GM12878 (cell line): ENCODE data around the gene GALNT12. TPM values are rescaled to one million over a fixed set of nuclear protein-coding genes. Genes with fewer than 3 reads are reported as not detected.

Source experiments
- ATAC-seq: fragments of 200-7000 bp; cut with Tn5 transposase; 3 replicates; pipeline ENCODE4 v1.9.1; 2020; ENCODE audit warnings: mild to moderate bottlenecking, moderate library complexity
- BruUV-seq: library from RNA; stranded (reverse); fragments of 400-500 nt; replicated peaks from 2 replicates; lab custom pipeline; 2021; lab: Mats Ljungman, UMichigan
- CTCF ChIA-PET: fragments of 300-600 bp; sonication (Branson Sonifier 250); formaldehyde crosslinking; extraction: SDS; loops from one replicate; lab custom pipeline; 2021; ENCODE audit warnings: inconsistent platforms; lab: Yijun Ruan, JAX
- POLR2A ChIA-PET: fragments of 350-600 bp; formaldehyde crosslinking; extraction: SDS; loops from one replicate; lab custom pipeline; 2021; ENCODE audit warnings: inconsistent platforms; lab: Charles Lee
- RAD21 ChIA-PET: fragments of 300-600 bp; sonication (Branson Sonifier 250); formaldehyde crosslinking; loops from one replicate; lab custom pipeline; 2023; ENCODE audit warnings: antibody characterized with exemption; ENCODE audit not compliant: unreplicated experiment; lab: Charles Lee
- SMC1A ChIA-PET: fragments of 300-600 bp; sonication (Branson Sonifier 250); formaldehyde crosslinking; loops from one replicate; lab custom pipeline; 2023; ENCODE audit not compliant: unreplicated experiment, uncharacterized antibody; lab: Charles Lee
- DNase-seq: peaks from one replicate; pipeline ENCODE4 v3.0.0-alpha.2; 2011; ENCODE audit warnings: low read depth, low spot score
- FAIRE-seq: peaks from 3 replicates; lab custom pipeline; 2011; peaks lifted over from hg19 to GRCh38; lab: Jason Lieb, UNC
- H2AFZ ChIP-seq: 2 replicates; pipeline ENCODE4 v1.6.0; 2011; ENCODE audit warnings: low read depth, low read length, control low read depth; ENCODE audit not compliant: control insufficient read depth
- H3K27ac ChIP-seq: 2 replicates; pipeline ENCODE4 v1.5.1; 2011; ENCODE audit warnings: control low read depth; ENCODE audit not compliant: control insufficient read depth, insufficient read depth
- H3K27me3 ChIP-seq, 2 experiments: replicated peaks in 1 of 2; 2 replicates each; pipeline versions ENCODE4 v1.6.0 to v1.6.1; 2011; ENCODE audit warnings: low read length in 1 of 2; ENCODE audit not compliant: control insufficient read depth in 2 of 2, insufficient read depth in 2 of 2
- H3K36me3 ChIP-seq, 2 experiments: 2 replicates each; pipeline ENCODE4 v1.5.1; 2011; ENCODE audit warnings: low read length in 1 of 2; ENCODE audit not compliant: control insufficient read depth in 2 of 2, insufficient read depth in 2 of 2
- H3K4me1 ChIP-seq: 2 replicates; pipeline ENCODE4 v1.6.1; 2011; ENCODE audit warnings: mild to moderate bottlenecking, low read length, moderate library complexity, mixed read lengths; ENCODE audit not compliant: control insufficient read depth, insufficient read depth
- H3K4me2 ChIP-seq: 2 replicates; pipeline ENCODE4 v1.6.0; 2011; ENCODE audit warnings: control low read depth; ENCODE audit not compliant: control insufficient read depth, insufficient read depth
- H3K4me3 ChIP-seq: fragments of 200-600 bp; sonication (generic); 2 replicates; pipeline ENCODE4 v1.5.1; 2016
- H3K79me2 ChIP-seq: 2 replicates; pipeline ENCODE4 v1.6.0; 2011; ENCODE audit warnings: low read length; ENCODE audit not compliant: control insufficient read depth, insufficient read depth
- H3K9ac ChIP-seq: 2 replicates; pipeline ENCODE4 v1.8.0; 2011; ENCODE audit warnings: low read length, control low read depth, mixed read lengths; ENCODE audit not compliant: control insufficient read depth, insufficient read depth
- H3K9me3 ChIP-seq: replicated peaks from 3 replicates; pipeline ENCODE4 v1.5.1; 2011; ENCODE audit warnings: mild to moderate bottlenecking, low read length; ENCODE audit not compliant: control insufficient read depth, insufficient read depth
- H4K20me1 ChIP-seq: 2 replicates; pipeline ENCODE4 v1.6.0; 2011; ENCODE audit not compliant: control insufficient read depth, insufficient read depth
- EP300 ChIP-seq, 2 experiments: fragments of 150-350 bp in 1 of 2; IDR thresholded peaks; 2 replicates each; pipeline ENCODE4 v1.6.1; 2011 to 2012; ENCODE audit warnings: low read depth in 2 of 2, low read length in 2 of 2, borderline replicate concordance in 1 of 2, improper control_type of control experiment in 1 of 2, inconsistent platforms in 1 of 2; ENCODE audit not compliant: control insufficient read depth in 1 of 2
- EZH2 ChIP-seq: IDR thresholded peaks from 2 replicates; pipeline ENCODE4 v1.6.1; 2012; ENCODE audit warnings: low read depth, mild to moderate bottlenecking, control low read depth, inconsistent platforms, low read length, borderline replicate concordance; ENCODE audit not compliant: control insufficient read depth
- GATAD2B ChIP-seq: fragments of 450-650 bp; conservative IDR thresholded peaks from 2 replicates; pipeline ENCODE4 v1.6.1; 2017; ENCODE audit warnings: low read depth, mild to moderate bottlenecking, moderate library complexity
- HDAC6 ChIP-seq: fragments of 200-600 bp; sonication (generic); IDR thresholded peaks from one replicate; pipeline ENCODE4 v1.8.0; 2017; ENCODE audit warnings: antibody characterized with exemption; ENCODE audit not compliant: unreplicated experiment
- KLF5 ChIP-seq: fragments of 450-650 bp; IDR thresholded peaks from 2 replicates; pipeline ENCODE4 v1.6.1; 2014; ENCODE audit warnings: mild to moderate bottlenecking; ENCODE audit not compliant: partially characterized antibody
- MEF2B ChIP-seq: fragments of 450-650 bp; IDR thresholded peaks from 2 replicates; pipeline ENCODE4 v1.6.1; 2018; ENCODE audit warnings: mild to moderate bottlenecking, moderate library complexity; ENCODE audit not compliant: partially characterized antibody, poor library complexity, severe bottlenecking
- NKRF ChIP-seq: fragments of 450-650 bp; conservative IDR thresholded peaks from 2 replicates; pipeline ENCODE4 v1.6.1; 2017; ENCODE audit warnings: mild to moderate bottlenecking, moderate library complexity
- NR2C1 ChIP-seq: fragments of 450-650 bp; IDR thresholded peaks from 2 replicates; pipeline ENCODE4 v1.6.1; 2017; ENCODE audit warnings: antibody characterized with exemption, mild to moderate bottlenecking, moderate library complexity
- POLR2AphosphoS5 ChIP-seq: IDR thresholded peaks from 2 replicates; pipeline ENCODE4 v1.6.1; 2011; ENCODE audit warnings: mild to moderate bottlenecking, low read length, inconsistent platforms
- USF2 ChIP-seq: IDR thresholded peaks from 2 replicates; pipeline ENCODE4 v1.6.1; 2011; ENCODE audit warnings: low read depth, low read length, improper control_type of control experiment, borderline replicate concordance
- WRNIP1 ChIP-seq: IDR thresholded peaks from 2 replicates; pipeline ENCODE4 v1.6.1; 2011; ENCODE audit warnings: low read depth, low read length, improper control_type of control experiment, borderline replicate concordance
- ZNF207 ChIP-seq: fragments of 450-650 bp; IDR thresholded peaks from 2 replicates; pipeline ENCODE4 v1.6.1; 2014; ENCODE audit warnings: antibody characterized with exemption, mild to moderate bottlenecking, borderline replicate concordance
- ZNF687 ChIP-seq: fragments of 450-650 bp; IDR thresholded peaks from 2 replicates; pipeline ENCODE4 v1.6.1; 2017; ENCODE audit warnings: mild to moderate bottlenecking, moderate library complexity
- WGBS: methylation state at CpG from one replicate; pipeline ENCODE4 v1.1.6; 2016; ENCODE audit warnings: low lambda C conversion rate; ENCODE audit not compliant: insufficient replicate concordance, insufficient coverage; ENCODE audit errors: missing lambda C conversion rate; 5-methylcytosine and 5-hydroxymethylcytosine counted together
- in situ Hi-C: fragments of 300-500 bp; cut with MboI; formaldehyde crosslinking; loops from 9 replicates; pipeline ENCODE4 v1.14.3; 2018; ENCODE audit warnings: mixed read lengths
- intact Hi-C: fragments of 100-400 bp; cut with micrococcal nuclease; formaldehyde crosslinking; loops from one replicate; pipeline ENCODE4 v1.14.2; 2022; ENCODE audit not compliant: unreplicated experiment
- polyA plus RNA-seq, 11 experiments: library from polyadenylated mRNA; depleted of rRNA in 4 of 11; unstranded in 6 of 11; stranded (reverse) in 5 of 11; fragments of >200 nt; fragmentation: Nextera tagmentation in 4 of 11; fragmentation: Illumina TruSeq in 1 of 11; extraction: Ambion mirVana in 4 of 11; extraction: Trizol in 1 of 11; gene quantifications; 1 replicate in 1 of 11; 2 replicates in 10 of 11; pipeline versions ENCODE4 v1.2.1 to v1.2.3, GENCODE V29; 2011 to 2016; ENCODE audit warnings: inconsistent platforms in 2 of 11, missing spikeins in 2 of 11, low read depth in 1 of 11
- total RNA-seq, 4 experiments: library from RNA; depleted of rRNA in 3 of 4; stranded (reverse); fragments of >200 nt in 3 of 4; fragmentation: Illumina TruSeq in 1 of 4; extraction: Trizol in 1 of 4; gene quantifications; 2 replicates each; pipeline versions ENCODE4 v1.2.1 to v1.2.3, GENCODE V29; 2013 to 2021

The GALNT12 gene
- total and polyA plus RNA-seq, 10 of the 15 experiments (the other 5 are each of a cell fraction or from before 2014, with no cell fraction given), result 0.13 to 5.3 (median 3.2) TPM

- no peaks in the 10 kb centered on the region for H4K20me1 ChIP-seq
- no peaks in the 10 kb centered on the region for H3K36me3 ChIP-seq
- no peaks in the 10 kb centered on the region for H3K4me1 ChIP-seq
- H3K9ac ChIP-seq, result no peak overlapping the region
- no peaks in the 10 kb centered on the region; a peak in 3 of 4 replicates for H3K27me3 ChIP-seq
- H2AFZ ChIP-seq, result no peak overlapping the region
- RAD21 ChIA-PET, result no interaction called here
- DNase-seq (no peak), FAIRE-seq (no peak), ATAC-seq (no peak)
- no TSS peak for BruUV-seq
- peaks cover 2% of the 10 kb centered on the region; the same call in 2 of the 3 replicates for H3K9me3 ChIP-seq
- POLR2A ChIA-PET, result no interaction called here
- CTCF ChIA-PET, result interaction anchor here (1.2 to 2.3 kb wide), 3 partner anchors 9 to 27 kb away, joined by 3 to 8 read pairs (median 5); no protein-coding TSS in a partner anchor
- intact Hi-C loops, result no loop called here
- WGBS, result 95% methylated on average over 1 of the region's 1 CpG
- in situ Hi-C loops, result no loop called here
- no peak overlapping the region for H3K27ac ChIP-seq
- H3K79me2 ChIP-seq, result no peaks in the 10 kb centered on the region
- H3K4me3 ChIP-seq, result no peak overlapping the region
- SMC1A ChIA-PET, result interaction anchor here (1.0 kb wide), 1 partner anchor 32 kb away, joined by 3 read pairs; no protein-coding TSS in a partner anchor
- no peak overlapping the region for H3K4me2 ChIP-seq
- TF ChIP-seq KLF5, result no peak
- TF ChIP-seq NR2C1, result no peak
- TF ChIP-seq MEF2B, result no peak
- TF ChIP-seq EZH2, result no peak
- TF ChIP-seq WRNIP1, result no peak
- no peak for TF ChIP-seq ZNF207
- no peak for TF ChIP-seq ZNF687
- no peak for TF ChIP-seq POLR2AphosphoS5
- TF ChIP-seq NKRF, result no peak
- no peak for TF ChIP-seq GATAD2B
- TF ChIP-seq EP300 (IDR thresholded peaks at IDR 0.05; ENCODE audit: borderline replicate concordance in 1 of 2, control insufficient read depth in 1 of 2, low read depth in 2 of 2, low read length in 2 of 2), result no peak
- TF ChIP-seq USF2, result no peak
- TF ChIP-seq HDAC6, result no peak
Observed at GRCh38 chr9:98801561-98801960, 5.9 kb upstream of the GALNT12 start.
